Thyroid gland (tissue), 4 donors: Measurements from ENCODE around the gene SDC4. TPM values are rescaled to one million over a fixed set of nuclear protein-coding genes. Genes with fewer than 3 reads are reported as not detected.

Source experiments
- DNase-seq, 2 donors: peaks; one replicate each; pipeline ENCODE4 v3.0.0-alpha.2; 2019
- H3K27ac ChIP-seq, 3 donors: fragments of 200-600 bp; sonication (generic); 1 replicate in 2 of 3; 2 replicates in 1 of 3; pipeline ENCODE4 v1.5.1; 2016 to 2019; ENCODE audit warnings: mild to moderate bottlenecking in 1 of 3, moderate library complexity in 1 of 3
- H3K27me3 ChIP-seq: fragments of 200-600 bp; sonication (generic); one replicate; pipeline ENCODE4 v1.5.1; 2019
- H3K36me3 ChIP-seq, 2 donors: fragments of 200-600 bp; sonication (generic); one replicate each; pipeline ENCODE4 v1.5.1; 2016 to 2019
- H3K4me1 ChIP-seq, 2 donors: fragments of 200-600 bp; sonication (generic); one replicate each; pipeline ENCODE4 v1.5.1; 2017 to 2019
- H3K4me3 ChIP-seq, 3 donors: fragments of 200-600 bp; sonication (generic); replicated peaks in 1 of 3; 1 replicate in 2 of 3; 2 replicates in 1 of 3; pipeline ENCODE4 v1.5.1; 2016; ENCODE audit warnings: mild to moderate bottlenecking in 1 of 3
- H3K9me3 ChIP-seq: fragments of 200-600 bp; sonication (generic); one replicate; pipeline ENCODE4 v1.5.1; 2017
- CTCF ChIP-seq, 6 experiments: fragments of 200-600 bp in 3 of 6; fragments of 450-650 bp in 3 of 6; sonication (generic) in 3 of 6; IDR thresholded peaks; one replicate each; pipeline ENCODE4 v1.5.1; 2016 to 2019; ENCODE audit warnings: antibody characterized with exemption in 6 of 6, mild to moderate bottlenecking in 2 of 6, inconsistent platforms in 1 of 6, moderate library complexity in 1 of 6
- POLR2A ChIP-seq, 2 donors: fragments of 450-650 bp; IDR thresholded peaks; one replicate each; pipeline ENCODE4 v1.6.1; 2017; ENCODE audit warnings: antibody characterized with exemption in 2 of 2, mild to moderate bottlenecking in 2 of 2, moderate library complexity in 1 of 2
- WGBS, 2 donors: methylation state at CpG; one replicate each; pipeline ENCODE4 v1.1.5; 2017; 5-methylcytosine and 5-hydroxymethylcytosine counted together
- intact Hi-C: fragments of 100-400 bp; cut with DNase I; formaldehyde crosslinking; loops from one replicate; pipeline ENCODE4 v1.15.1; 2023
- total RNA-seq, 4 donors: library from RNA; depleted of rRNA; stranded (reverse); fragments of >200 nt; gene quantifications; one replicate each; pipeline ENCODE4 v1.2.3, GENCODE V29; 2016

Gene SDC4
- total RNA-seq, 4 donors from 2014 or later, result 35.5 to 101 (median 63.3) TPM

GRCh38 chr20:45372241-45372640 lies 24.0 kb upstream of the SDC4 start:
- peaks cover 7 to 19% of the 10 kb centered on the region in 2 donors for H3K4me1 ChIP-seq
- DNase-seq, result no peak
- H3K27ac ChIP-seq, result no peak overlapping the region
- WGBS, 2 donors, result 84 to 90% methylated on average over 9 to 10 of the region's 10 CpGs
- intact Hi-C loops, result loop anchor here (5.0 kb wide), 2 partner anchors 55 to 65 kb away; no protein-coding TSS in a partner anchor
- no peak overlapping the region for H3K4me3 ChIP-seq
- H3K27me3 ChIP-seq, result no peaks in the 10 kb centered on the region
- no peaks in the 10 kb centered on the region for H3K9me3 ChIP-seq
- TF ChIP-seq POLR2A (IDR thresholded peaks at IDR 0.05) (no peak), CTCF (IDR thresholded peaks at IDR 0.05) (no peak)
- peaks cover 7 to 9% of the 10 kb centered on the region in 2 donors for H3K36me3 ChIP-seq

- no peak for DNase-seq
- 65 to 100% methylated on average over 3 of the region's 3 CpGs for WGBS, 2 donors
- Histone ChIP-seq H3K9me3 (no peaks in the 10 kb centered on the region), H3K36me3 (peaks cover 17 to 23% of the 10 kb centered on the region in 2 donors), H3K4me3 (no peak overlapping the region), H3K27ac (no peak overlapping the region), H3K4me1 (peaks cover 0 to 12% of the 10 kb centered on the region in 2 donors), H3K27me3 (no peaks in the 10 kb centered on the region)
- intact Hi-C loops, result loop anchor here (5.0 kb wide), 2 partner anchors 53 to 67 kb away; no protein-coding TSS in a partner anchor
- TF ChIP-seq CTCF (IDR thresholded peaks at IDR 0.05) (no peak), POLR2A (IDR thresholded peaks at IDR 0.05) (no peak)
Measured at GRCh38 chr20:45370571-45371160, 22.4 kb upstream of the SDC4 start.

GRCh38 chr20:45368221-45368980 lies 20.2 kb upstream of the SDC4 start:
- H3K4me3 ChIP-seq, result no peak overlapping the region
- peaks cover 23 to 27% of the 10 kb centered on the region in 2 donors for H3K36me3 ChIP-seq
- no peak overlapping the region for H3K27ac ChIP-seq
- no peak for DNase-seq
- H3K4me1 ChIP-seq, result peaks cover 8 to 16% of the 10 kb centered on the region in 2 donors
- no peak for TF ChIP-seq POLR2A (IDR thresholded peaks at IDR 0.05)
- TF ChIP-seq CTCF (IDR thresholded peaks at IDR 0.05), result no peak
- no peaks in the 10 kb centered on the region for H3K27me3 ChIP-seq
- intact Hi-C loops, result no loop called here
- H3K9me3 ChIP-seq, result no peaks in the 10 kb centered on the region
- WGBS, 2 donors, result 74 to 85% methylated on average over 6 of the region's 6 CpGs

- Histone ChIP-seq H3K27ac (no peak overlapping the region), H3K27me3 (no peaks in the 10 kb centered on the region), H3K4me3 (no peak overlapping the region), H3K9me3 (no peaks in the 10 kb centered on the region), H3K4me1 (peaks cover 11 to 13% of the 10 kb centered on the region in 2 donors), H3K36me3 (peaks cover 23 to 27% of the 10 kb centered on the region in 2 donors)
- no peak for DNase-seq
- no peak for TF ChIP-seq POLR2A (IDR thresholded peaks at IDR 0.05)
- intact Hi-C loops, result no loop called here
Measured at GRCh38 chr20:45367126-45367525, 18.9 kb upstream of the SDC4 start.

GRCh38 chr20:45366631-45367030 lies 18.4 kb upstream of the SDC4 start:
- no peaks in the 10 kb centered on the region for H3K27me3 ChIP-seq
- peaks cover 12 to 13% of the 10 kb centered on the region in 2 donors for H3K4me1 ChIP-seq
- peaks cover 23 to 27% of the 10 kb centered on the region in 2 donors for H3K36me3 ChIP-seq
- TF ChIP-seq POLR2A (IDR thresholded peaks at IDR 0.05) (no peak), CTCF (IDR thresholded peaks at IDR 0.05) (no peak)
- no peak overlapping the region for H3K27ac ChIP-seq
- no peak overlapping the region for H3K4me3 ChIP-seq
- no peaks in the 10 kb centered on the region for H3K9me3 ChIP-seq
- intact Hi-C loops, result no loop called here
- DNase-seq, result no peak
- WGBS, 2 donors, result 89 to 95% methylated on average over 10 to 11 of the region's 11 CpGs
